Kidney (tissue), 14 donors: ENCODE data around the gene OLA1. TPM values are rescaled to one million over a fixed set of nuclear protein-coding genes. Genes with fewer than 3 reads are reported as not detected.

Experiments
- DNase-seq, 5 donors: peaks; one replicate each; pipeline ENCODE4 v3.0.0-alpha.2; 2013 to 2020
- FAIRE-seq: peaks from 2 replicates; lab custom pipeline; 2012; peaks lifted over from hg19 to GRCh38; lab: Jason Lieb, UNC
- H3K27ac ChIP-seq, 2 donors: one replicate each; pipeline ENCODE4 v1.7.0; 2013; ENCODE audit warnings: low read depth in 2 of 2, low read length in 2 of 2, inconsistent platforms in 1 of 2
- H3K27me3 ChIP-seq: one replicate; pipeline ENCODE4 v1.7.1; 2013; ENCODE audit warnings: low read length, inconsistent platforms; ENCODE audit not compliant: control insufficient read depth, insufficient read depth
- H3K36me3 ChIP-seq, 3 donors: one replicate each; pipeline versions ENCODE4 v1.7.0 to v1.7.1; 2013; ENCODE audit warnings: low read length in 3 of 3, control low read depth in 1 of 3, inconsistent platforms in 1 of 3; ENCODE audit not compliant: insufficient read depth in 3 of 3, control insufficient read depth in 2 of 3
- H3K4me1 ChIP-seq, 3 donors: one replicate each; pipeline versions ENCODE4 v1.7.0 to v1.7.1; 2013; ENCODE audit warnings: low read length in 3 of 3, inconsistent platforms in 1 of 3, low read depth in 1 of 3; ENCODE audit not compliant: control insufficient read depth in 2 of 3, insufficient read depth in 2 of 3
- H3K4me3 ChIP-seq, 3 donors: one replicate each; pipeline versions ENCODE4 v1.7.0 to v1.8.1; 2013; ENCODE audit warnings: low read length in 3 of 3, control low read depth in 1 of 3, inconsistent platforms in 1 of 3
- H3K9ac ChIP-seq, 3 donors: one replicate each; pipeline versions ENCODE4 v1.7.0 to v1.7.1; 2013; ENCODE audit warnings: low read length in 3 of 3, control low read depth in 1 of 3, inconsistent platforms in 1 of 3
- H3K9me3 ChIP-seq, 3 donors: one replicate each; pipeline versions ENCODE4 v1.7.0 to v1.7.1; 2013; ENCODE audit warnings: low read length in 3 of 3, control low read depth in 1 of 3, inconsistent platforms in 1 of 3; ENCODE audit not compliant: control insufficient read depth in 2 of 3, insufficient read depth in 1 of 3
- CTCF ChIP-seq: IDR thresholded peaks from 3 replicates; pipeline ENCODE4 v1.5.1; 2012; ENCODE audit warnings: mild to moderate bottlenecking, moderate library complexity, borderline replicate concordance; ENCODE audit not compliant: insufficient read depth; ENCODE audit errors: extremely low read depth
- intact Hi-C: fragments of 100-400 bp; cut with DNase I; formaldehyde crosslinking; loops from one replicate; pipeline ENCODE4 v1.11.1; 2022
- polyA plus RNA-seq: library from polyadenylated mRNA; stranded (reverse); fragments of 350-450 nt; fragmentation: Illumina TruSeq; extraction: RNeasy Lipid Tissue Mini Kit (QIAGEN cat#74804); gene quantifications from one replicate; pipeline ENCODE4 v1.2.3, GENCODE V29; 2014; ENCODE audit warnings: low read depth, low replicate concordance; ENCODE audit not compliant: insufficient read depth
- total RNA-seq: library from RNA; stranded (reverse); fragmentation: NEBNext Ultra II Directional; extraction: Animal tissue kit (Norgen Biotek cat#: 25700); gene quantifications from one replicate; pipeline ENCODE4 v1.2.1, GENCODE V29; 2021
- donor health status: control.
- donor health status: control.
- donor health status: control.
- donor health status: control.
- donor health status: control.
- donor health status: DM: yes; HTN: yes; CAD: no.
- donor health status: Normal renal cell carcinoma (clear cell type).

Gene OLA1
- total and polyA plus RNA-seq, 2 donors from 2014 or later, result 64.2 to 90.0 TPM

GRCh38 chr2:174219321-174219720 lies 29.0 kb downstream of the OLA1 start:
- Histone ChIP-seq H3K27ac (no peak overlapping the region), H3K9ac (no peak overlapping the region), H3K4me3 (no peak overlapping the region), H3K4me1 (no peaks in the 10 kb centered on the region), H3K9me3 (no peaks in the 10 kb centered on the region), H3K27me3 (no peaks in the 10 kb centered on the region), H3K36me3 (no peaks in the 10 kb centered on the region)
- no peak for FAIRE-seq
- no peak for TF ChIP-seq CTCF
- intact Hi-C loops, result no loop called here
- DNase-seq, result no peak

DNA sequence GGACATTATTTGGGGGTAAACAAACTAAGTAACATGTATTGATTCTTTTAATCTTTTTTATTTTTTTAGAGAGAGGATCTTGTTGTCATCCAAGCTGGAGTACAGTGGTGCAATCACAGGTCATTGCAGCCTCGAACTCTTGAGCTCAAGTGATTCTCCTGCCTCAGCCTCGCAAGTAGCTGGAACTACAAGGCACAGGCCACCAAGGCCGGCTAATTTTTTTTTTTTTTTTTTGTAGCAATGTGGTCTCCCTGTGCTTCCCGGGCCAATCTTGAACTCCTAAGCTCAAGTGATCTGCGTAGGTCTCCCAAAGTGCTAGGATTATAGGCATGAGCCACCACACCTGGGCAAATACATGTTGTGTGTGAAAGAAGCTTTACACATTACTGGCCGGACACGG lies 29.6 kb downstream of the OLA1 start:
- FAIRE-seq, result no peak
- DNase-seq, result no peak
- Histone ChIP-seq H3K27me3 (no peaks in the 10 kb centered on the region), H3K36me3 (no peaks in the 10 kb centered on the region), H3K4me3 (no peak overlapping the region), H3K4me1 (no peaks in the 10 kb centered on the region), H3K27ac (no peak overlapping the region), H3K9me3 (no peaks in the 10 kb centered on the region), H3K9ac (no peak overlapping the region)
- intact Hi-C loops, result no loop called here
- TF ChIP-seq CTCF, result no peak

GRCh38 chr2:174217869-174218268 lies 30.5 kb downstream of the OLA1 start:
- no peaks in the 10 kb centered on the region for H3K4me1 ChIP-seq
- H3K4me3 ChIP-seq, result no peak overlapping the region
- intact Hi-C loops, result no loop called here
- no peak for TF ChIP-seq CTCF
- no peaks in the 10 kb centered on the region for H3K27me3 ChIP-seq
- H3K27ac ChIP-seq, result no peak overlapping the region
- H3K9me3 ChIP-seq, result no peaks in the 10 kb centered on the region
- H3K36me3 ChIP-seq, result no peaks in the 10 kb centered on the region
- DNase-seq (peak in 1 of 5 donors; percentile 5), FAIRE-seq (no peak)
- no peak overlapping the region for H3K9ac ChIP-seq

DNA sequence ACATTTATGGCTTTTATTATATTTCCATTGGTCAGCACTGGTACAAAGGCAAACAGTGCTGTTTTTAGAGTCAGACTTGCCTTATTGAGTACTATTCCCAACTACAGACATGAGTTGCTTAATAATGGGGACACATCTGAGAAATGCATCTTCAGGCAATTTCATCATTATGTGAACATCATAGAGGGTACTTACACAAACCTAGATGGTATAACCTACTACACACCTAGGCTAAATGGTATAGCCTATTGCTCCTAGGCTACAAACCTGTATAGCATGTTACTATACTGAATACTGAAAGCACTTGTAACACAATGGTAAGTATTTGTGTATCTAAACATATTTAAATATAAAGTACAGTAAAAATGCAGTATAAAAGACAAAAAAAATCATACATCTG lies 36.4 kb downstream of the OLA1 start:
- TF ChIP-seq CTCF, result no peak
- H3K4me1 ChIP-seq, result no peaks in the 10 kb centered on the region
- FAIRE-seq (no peak), DNase-seq (no peak)
- H3K9ac ChIP-seq, result no peak overlapping the region
- H3K27ac ChIP-seq, result no peak overlapping the region
- intact Hi-C loops, result no loop called here
- H3K27me3 ChIP-seq, result no peaks in the 10 kb centered on the region
- H3K36me3 ChIP-seq, result no peaks in the 10 kb centered on the region
- no peak overlapping the region for H3K4me3 ChIP-seq
- no peaks in the 10 kb centered on the region for H3K9me3 ChIP-seq
